ENCODE data around the gene RAD51B.

Gene RAD51B
- total RNA-seq, result 3.5 to 29.0 (median 8.0) reads per million in 9 experiments

- peak; percentile 85 to 90 (median 87) for DNase-seq
- Mint-ChIP-seq H3K4me3 (peak within 1 kb of the TSS; percentile 97 to 100), H3K4me1 (ENCODE audit: low read depth in 2 of 2) (peaks cover 25 to 37% of the 10 kb centered on the region in 2 donors), H3K27ac (peak within 1 kb of the TSS; percentile 84 to 97), H3K27me3 (no peaks in the 10 kb centered on the region), H3K9me3 (no peaks in the 10 kb centered on the region), H3K36me3 (ENCODE audit: insufficient read depth) (peaks cover 25% of the 10 kb centered on the region)
- peak; percentile 72 for ATAC-seq (replicated peaks)
Measured at GRCh38 chr14:67819563-67820421, at the start of gene RAD51B. Gene RAD51B, plus strand, starts transcription at chr14:67819779.

DNA sequence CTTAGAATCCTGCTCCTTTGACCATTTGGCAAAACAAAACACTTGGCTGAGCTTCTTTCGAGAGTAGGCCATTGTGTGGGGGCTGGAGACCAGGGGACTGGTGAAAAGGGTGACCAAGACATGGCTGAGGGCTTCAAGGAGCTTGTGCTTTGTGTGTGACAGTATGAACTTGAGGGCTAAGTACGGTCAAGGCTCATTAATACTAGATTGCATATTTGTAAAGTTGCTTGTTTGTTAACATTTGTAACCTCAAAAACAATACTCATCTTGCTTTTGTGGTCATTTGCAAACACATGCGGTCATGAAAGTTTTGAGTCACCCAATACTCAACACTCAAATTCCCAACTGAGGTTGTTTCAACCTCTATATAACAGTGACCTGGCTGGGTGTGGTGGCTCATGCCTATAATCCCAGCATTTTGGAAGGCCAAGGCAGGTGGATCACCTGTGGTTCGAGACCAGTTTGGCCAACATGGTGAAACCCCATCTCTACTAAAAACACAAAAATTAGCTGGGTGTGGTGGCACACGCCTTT, 45.7 kb upstream of the RAD51B start:
- no peaks in the 10 kb centered on the region for H3K9me3 Mint-ChIP-seq
- H3K36me3 Mint-ChIP-seq (ENCODE audit: insufficient read depth), result peaks cover 51% of the 10 kb centered on the region
- H3K27me3 Mint-ChIP-seq, result no peaks in the 10 kb centered on the region
- no peak overlapping the region for H3K4me3 Mint-ChIP-seq
- ATAC-seq (replicated peaks) (no peak), DNase-seq (no peak)
- no peaks in the 10 kb centered on the region for H3K4me1 Mint-ChIP-seq (ENCODE audit: low read depth in 2 of 2)
- no peak overlapping the region for H3K27ac Mint-ChIP-seq

- no peaks in the 10 kb centered on the region for H3K9me3 Mint-ChIP-seq
- no peak overlapping the region for H3K27ac Mint-ChIP-seq
- DNase-seq, result no peak
- no peak overlapping the region for H3K4me3 Mint-ChIP-seq
- ATAC-seq (replicated peaks), result no peak
- H3K27me3 Mint-ChIP-seq, result no peaks in the 10 kb centered on the region
- H3K36me3 Mint-ChIP-seq (ENCODE audit: insufficient read depth), result peaks cover 63% of the 10 kb centered on the region
- H3K4me1 Mint-ChIP-seq (ENCODE audit: low read depth in 2 of 2), result no peaks in the 10 kb centered on the region
Measured at GRCh38 chr14:67776653-67777322, 42.8 kb upstream of the RAD51B start.

DNA sequence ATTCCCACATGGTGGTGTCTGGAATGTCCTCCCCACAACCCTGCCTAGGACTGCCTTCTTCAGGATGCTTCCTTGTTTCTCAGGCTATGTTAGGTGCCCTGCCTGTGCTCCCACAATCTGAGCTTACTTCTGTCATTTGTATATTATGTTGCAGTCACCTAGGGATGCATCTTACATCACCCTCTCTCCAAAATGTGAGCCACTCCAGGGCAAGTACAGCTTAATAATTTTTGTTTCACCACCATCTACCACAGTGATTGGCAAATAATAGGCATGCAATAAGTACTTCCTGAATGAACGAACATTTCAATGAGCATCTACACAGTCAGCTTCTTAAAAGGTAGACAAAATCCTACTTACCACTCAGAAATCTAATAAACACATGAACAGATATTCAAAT, 40.8 kb upstream of the RAD51B start:
- Mint-ChIP-seq H3K27me3 (no peaks in the 10 kb centered on the region), H3K4me1 (ENCODE audit: low read depth in 2 of 2) (no peaks in the 10 kb centered on the region), H3K9me3 (no peaks in the 10 kb centered on the region), H3K4me3 (no peak overlapping the region), H3K27ac (no peak overlapping the region), H3K36me3 (ENCODE audit: insufficient read depth) (peaks cover 54% of the 10 kb centered on the region)
- no peak for ATAC-seq (replicated peaks)
- no peak for DNase-seq

- Mint-ChIP-seq H3K27ac (no peak overlapping the region), H3K36me3 (ENCODE audit: insufficient read depth) (peaks cover 56% of the 10 kb centered on the region), H3K4me1 (ENCODE audit: low read depth in 2 of 2) (no peaks in the 10 kb centered on the region), H3K9me3 (no peaks in the 10 kb centered on the region), H3K4me3 (no peak overlapping the region), H3K27me3 (no peaks in the 10 kb centered on the region)
- no peak for ATAC-seq (replicated peaks)
- no peak for DNase-seq
Measured at GRCh38 chr14:67782090-67782489, 37.5 kb upstream of the RAD51B start.

GRCh38 chr14:67784244-67784823, 35.2 kb upstream of the RAD51B start:
- no peak overlapping the region for H3K27ac Mint-ChIP-seq
- no peaks in the 10 kb centered on the region for H3K4me1 Mint-ChIP-seq (ENCODE audit: low read depth in 2 of 2)
- DNase-seq (no peak), ATAC-seq (replicated peaks) (no peak)
- H3K27me3 Mint-ChIP-seq, result no peaks in the 10 kb centered on the region
- H3K9me3 Mint-ChIP-seq, result no peaks in the 10 kb centered on the region
- no peak overlapping the region for H3K4me3 Mint-ChIP-seq
- H3K36me3 Mint-ChIP-seq (ENCODE audit: insufficient read depth), result peaks cover 67% of the 10 kb centered on the region

DNA sequence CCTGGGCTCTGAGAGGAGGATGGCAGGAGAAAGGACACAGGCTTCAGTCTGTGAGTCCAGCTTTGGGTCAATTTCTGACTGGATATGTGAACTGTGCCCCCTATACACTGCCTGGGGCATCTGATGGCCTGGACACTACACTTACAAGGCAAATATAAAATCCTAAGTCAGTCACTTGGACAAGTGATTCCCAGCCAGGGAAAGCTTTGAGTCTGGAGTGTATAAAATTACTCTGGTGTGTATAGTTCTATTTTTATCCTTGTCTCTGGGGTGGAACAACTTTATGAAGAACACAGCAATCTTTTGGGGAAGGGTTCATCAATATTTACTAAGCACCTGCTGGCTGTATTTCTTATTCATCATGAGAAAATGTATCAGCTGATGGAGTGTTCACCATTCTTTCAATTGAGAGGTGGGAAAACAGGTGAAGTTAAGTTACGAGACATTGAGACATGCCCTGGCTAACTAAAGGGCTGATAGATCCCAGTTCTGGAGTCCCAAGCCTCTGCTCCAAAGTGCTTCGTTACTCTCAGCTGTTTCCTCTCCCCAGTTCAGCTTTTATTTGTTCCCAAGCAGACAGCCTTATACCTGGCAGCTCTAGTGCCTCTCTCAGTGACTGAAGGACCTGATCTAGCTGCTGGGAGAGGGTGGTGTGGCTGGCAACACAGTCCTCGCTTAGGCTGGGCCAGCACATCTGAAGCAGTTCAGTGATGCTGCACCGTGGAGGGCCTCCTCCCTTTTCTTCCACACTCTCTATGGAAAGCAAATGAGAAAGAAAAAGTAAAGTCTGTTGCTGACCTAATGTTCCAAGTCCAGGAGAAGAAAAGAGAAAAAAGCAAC, 34.1 kb upstream of the RAD51B start:
- Mint-ChIP-seq H3K27me3 (no peaks in the 10 kb centered on the region), H3K27ac (peak overlapping the region in 1 of 2 donors; percentile 53), H3K4me1 (ENCODE audit: low read depth in 2 of 2) (no peaks in the 10 kb centered on the region), H3K36me3 (ENCODE audit: insufficient read depth) (peaks cover 62% of the 10 kb centered on the region), H3K4me3 (no peak overlapping the region), H3K9me3 (no peaks in the 10 kb centered on the region)
- DNase-seq, result no peak
- no peak for ATAC-seq (replicated peaks)

- H3K27ac Mint-ChIP-seq, result no peak overlapping the region
- H3K36me3 Mint-ChIP-seq (ENCODE audit: insufficient read depth), result peaks cover 65% of the 10 kb centered on the region
- no peaks in the 10 kb centered on the region for H3K4me1 Mint-ChIP-seq (ENCODE audit: low read depth in 2 of 2)
- no peaks in the 10 kb centered on the region for H3K27me3 Mint-ChIP-seq
- ATAC-seq (replicated peaks) (no peak), DNase-seq (no peak)
- H3K4me3 Mint-ChIP-seq, result no peak overlapping the region
- H3K9me3 Mint-ChIP-seq, result no peaks in the 10 kb centered on the region
Measured at GRCh38 chr14:67787673-67788072, 31.9 kb upstream of the RAD51B start.

DNA sequence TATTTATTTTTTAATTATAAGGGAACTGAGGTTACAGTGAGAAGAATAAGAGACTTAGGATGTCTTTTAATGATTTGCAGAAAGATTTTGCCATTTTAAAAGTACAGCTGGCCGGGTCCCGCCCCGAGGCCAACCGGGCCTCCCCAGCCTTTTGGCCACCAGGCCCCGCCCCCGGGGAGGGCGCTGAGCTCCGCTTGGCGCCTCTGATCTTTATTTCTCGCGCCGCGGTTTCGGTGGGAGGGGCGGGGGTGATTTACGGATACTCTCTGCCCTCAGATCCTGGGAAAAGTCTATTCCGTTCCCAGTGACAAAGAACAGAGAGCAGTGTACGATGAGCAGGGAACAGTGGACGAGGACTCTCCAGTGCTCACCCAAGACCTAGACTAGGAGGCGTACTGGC, 20.8 kb upstream of the RAD51B start:
- no peak for DNase-seq
- Mint-ChIP-seq H3K27ac (no peak overlapping the region), H3K4me3 (no peak overlapping the region), H3K9me3 (no peaks in the 10 kb centered on the region), H3K4me1 (ENCODE audit: low read depth in 2 of 2) (peaks cover 0 to 3% of the 10 kb centered on the region in 2 donors), H3K27me3 (no peaks in the 10 kb centered on the region), H3K36me3 (ENCODE audit: insufficient read depth) (peaks cover 40% of the 10 kb centered on the region)
- no peak for ATAC-seq (replicated peaks)

DNA sequence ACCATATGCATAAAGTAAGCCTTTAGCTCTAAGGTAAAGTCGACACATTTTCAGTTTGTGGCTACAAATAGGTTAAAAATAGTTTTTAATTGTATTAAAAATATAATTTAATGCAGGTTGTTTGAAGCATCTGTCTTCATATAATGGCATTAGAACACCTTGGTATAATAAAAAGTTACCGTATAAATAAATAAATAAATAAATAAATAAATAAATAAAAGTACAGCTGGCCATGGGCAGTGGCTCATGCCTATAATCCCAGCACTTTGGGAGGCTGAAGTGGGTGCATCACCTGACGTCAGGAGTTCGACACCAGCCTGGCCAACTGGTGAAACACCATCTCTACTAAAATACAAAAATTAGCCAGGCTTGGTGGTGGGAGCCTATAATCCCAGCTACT, 18.8 kb upstream of the RAD51B start:
- Mint-ChIP-seq H3K27me3 (no peaks in the 10 kb centered on the region), H3K36me3 (ENCODE audit: insufficient read depth) (peaks cover 47% of the 10 kb centered on the region), H3K9me3 (no peaks in the 10 kb centered on the region), H3K4me1 (ENCODE audit: low read depth in 2 of 2) (peaks cover 0 to 3% of the 10 kb centered on the region in 2 donors), H3K4me3 (no peak overlapping the region), H3K27ac (no peak overlapping the region)
- no peak for DNase-seq
- ATAC-seq (replicated peaks), result no peak

GRCh38 chr14:67806246-67806645, 13.3 kb upstream of the RAD51B start:
- peaks cover 0 to 2% of the 10 kb centered on the region in 2 donors for H3K4me1 Mint-ChIP-seq (ENCODE audit: low read depth in 2 of 2)
- no peak overlapping the region for H3K27ac Mint-ChIP-seq
- no peaks in the 10 kb centered on the region for H3K9me3 Mint-ChIP-seq
- H3K4me3 Mint-ChIP-seq, result no peak overlapping the region
- no peaks in the 10 kb centered on the region for H3K27me3 Mint-ChIP-seq
- ATAC-seq (replicated peaks), result no peak
- DNase-seq, result no peak
- peaks cover 62% of the 10 kb centered on the region for H3K36me3 Mint-ChIP-seq (ENCODE audit: insufficient read depth)

GRCh38 chr14:67814821-67815220, 4.8 kb upstream of the RAD51B start:
- DNase-seq (no peak), ATAC-seq (replicated peaks) (no peak)
- Mint-ChIP-seq H3K4me1 (ENCODE audit: low read depth in 2 of 2) (peaks cover 23 to 29% of the 10 kb centered on the region in 2 donors), H3K4me3 (peak overlapping the region; percentile 97), H3K27me3 (no peaks in the 10 kb centered on the region), H3K36me3 (ENCODE audit: insufficient read depth) (peaks cover 41% of the 10 kb centered on the region), H3K9me3 (no peaks in the 10 kb centered on the region), H3K27ac (no peak overlapping the region)

All from effector memory CD8-positive, alpha-beta T cell (primary cell).